ENCODE data around the gene CDC42EP5. TPM values are rescaled to one million over a fixed set of nuclear protein-coding genes. Genes with fewer than 3 reads are reported as not detected.

The CDC42EP5 gene
- 85.0 TPM for polyA plus RNA-seq (2013, experiment 1 of 2)
- 94.3 TPM for polyA plus RNA-seq (2013, experiment 2 of 2)

DNA sequence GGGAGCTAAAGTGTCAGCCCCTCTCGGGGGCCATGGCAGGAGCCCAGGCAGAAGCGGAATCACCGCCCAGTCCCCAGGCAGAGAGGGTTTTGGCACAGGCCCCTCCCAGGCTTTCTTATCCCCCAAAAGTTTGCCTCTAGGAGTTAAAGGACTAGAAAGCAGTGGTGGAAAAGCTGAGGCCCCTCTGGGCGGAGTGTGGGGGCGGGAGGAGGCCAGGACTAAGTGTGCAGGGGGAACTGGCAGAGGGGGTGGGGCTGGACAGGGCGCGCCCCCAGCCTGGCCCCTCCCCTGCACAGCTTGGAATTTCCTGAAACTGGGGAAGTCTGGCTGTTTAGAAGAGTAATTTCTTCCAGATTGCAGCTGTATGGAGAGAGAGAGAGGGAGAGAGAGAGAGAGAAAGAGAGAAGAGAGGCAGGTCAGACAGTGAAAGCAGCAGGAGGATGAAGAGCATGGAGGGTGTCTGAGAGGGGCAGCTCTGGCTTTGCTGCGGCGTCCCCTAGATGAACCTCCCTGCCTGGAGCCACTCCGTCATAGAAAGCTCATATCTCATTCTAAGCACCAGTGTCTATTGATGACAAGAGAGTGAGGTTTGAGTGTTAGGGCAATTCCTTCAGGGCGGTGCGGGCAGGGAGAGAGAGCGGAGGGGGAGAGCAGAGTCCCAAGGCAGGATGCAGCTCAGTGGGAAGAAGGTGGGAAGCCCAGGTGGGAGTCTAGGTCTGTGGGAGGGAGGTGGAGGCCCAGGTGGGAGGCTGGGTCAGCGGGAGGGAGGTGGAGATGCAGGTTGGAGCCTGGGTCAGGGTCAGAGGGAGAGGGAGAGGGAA, at the start of gene CDC42EP5:
CDC42EP5 (minus strand) TSS at position 226 of the 821 bp plus-strand sequence. CDS start 7,749 bp downstream, outside the sequence.
- Histone ChIP-seq H3K4me3 (ENCODE audit: insufficient read depth in 1 of 2, low read depth in 1 of 2, low read length in 2 of 2) (peak within 1 kb of the TSS; percentile 60 to 73), H3K36me3 (ENCODE audit: control insufficient read depth in 1 of 2, insufficient read depth in 2 of 2, low read depth in 1 of 2, low read length in 2 of 2) (no peaks in the 10 kb centered on the region), H2AFZ (ENCODE audit: low read depth, low read length) (peak within 1 kb of the TSS; percentile 20), H3K27me3 (ENCODE audit: control insufficient read depth in 1 of 2, insufficient read depth in 1 of 2, low read length in 2 of 2) (peaks cover 12 to 22% of the 10 kb centered on the region in 2 experiments), H3K18ac (ENCODE audit: low read depth in 1 of 2, low read length in 2 of 2) (peak within 1 kb of the TSS; percentile 84 to 86), H3K23ac (ENCODE audit: low read length in 2 of 2) (peak within 1 kb of the TSS in 1 of 2 experiments; percentile 64), H3K4ac (ENCODE audit: low read depth in 1 of 2, low read length in 2 of 2) (peak within 1 kb of the TSS; percentile 61 to 92), H3K27ac (ENCODE audit: low read length, poor library complexity, severe bottlenecking) (peak within 1 kb of the TSS; percentile 9), H3K79me1 (replicated peaks; ENCODE audit: low read length, poor library complexity, severe bottlenecking) (no peaks in the 10 kb centered on the region), H3K9me3 (ENCODE audit: control insufficient read depth, low read length) (no peaks in the 10 kb centered on the region), H2BK15ac (ENCODE audit: low read depth, poor library complexity, severe bottlenecking) (peak within 1 kb of the TSS; percentile 83), H4K91ac (ENCODE audit: low read length) (peak within 1 kb of the TSS; percentile 79), H3K14ac (ENCODE audit: low read length in 2 of 2) (peak within 1 kb of the TSS in 1 of 2 experiments; percentile 82), H2BK12ac (ENCODE audit: low read length in 2 of 2) (peak within 1 kb of the TSS; percentile 29 to 50), H2BK5ac (ENCODE audit: low read depth, low read length, poor library complexity, severe bottlenecking) (no peak within 1 kb of the TSS), H3K9ac (ENCODE audit: low read length) (peak within 1 kb of the TSS; percentile 73), H4K8ac (ENCODE audit: low read length) (peak within 1 kb of the TSS; percentile 91), H2BK120ac (ENCODE audit: low read depth, low read length) (peak within 1 kb of the TSS; percentile 91), H3K4me1 (ENCODE audit: control insufficient read depth, insufficient read depth, low read depth, low read length) (peaks cover 18% of the 10 kb centered on the region), H3K4me2 (ENCODE audit: low read length, poor library complexity, severe bottlenecking) (peak within 1 kb of the TSS; percentile 76), H2AK5ac (ENCODE audit: low read length, severe bottlenecking) (no peak within 1 kb of the TSS)
- 12% methylated on average over 13 of the region's 14 CpGs for WGBS
- DNase-seq = peak; percentile 92

- no peak overlapping the region for H3K4me3 ChIP-seq (ENCODE audit: insufficient read depth in 1 of 2, low read depth in 1 of 2, low read length in 2 of 2)
- no peaks in the 10 kb centered on the region for H3K36me3 ChIP-seq (ENCODE audit: control insufficient read depth in 1 of 2, insufficient read depth in 2 of 2, low read depth in 1 of 2, low read length in 2 of 2)
- no peak overlapping the region for H2BK5ac ChIP-seq (ENCODE audit: low read depth, low read length, poor library complexity, severe bottlenecking)
- H3K27ac ChIP-seq (ENCODE audit: low read length, poor library complexity, severe bottlenecking) = no peak overlapping the region
- no peaks in the 10 kb centered on the region for H3K79me1 ChIP-seq (replicated peaks; ENCODE audit: low read length, poor library complexity, severe bottlenecking)
- no peak overlapping the region for H2AK5ac ChIP-seq (ENCODE audit: low read length, severe bottlenecking)
- H3K9me3 ChIP-seq (ENCODE audit: control insufficient read depth, low read length) = peaks cover 6% of the 10 kb centered on the region
- H4K91ac ChIP-seq (ENCODE audit: low read length) = no peak overlapping the region
- no peak overlapping the region for H3K4ac ChIP-seq (ENCODE audit: low read depth in 1 of 2, low read length in 2 of 2)
- H2BK15ac ChIP-seq (ENCODE audit: low read depth, poor library complexity, severe bottlenecking) = no peak overlapping the region
- H2BK120ac ChIP-seq (ENCODE audit: low read depth, low read length) = no peak overlapping the region
- H4K8ac ChIP-seq (ENCODE audit: low read length) = no peak overlapping the region
- 72% methylated on average over 5 of the region's 6 CpGs for WGBS
- no peak overlapping the region for H3K4me2 ChIP-seq (ENCODE audit: low read length, poor library complexity, severe bottlenecking)
- H3K18ac ChIP-seq (ENCODE audit: low read depth in 1 of 2, low read length in 2 of 2) = no peak overlapping the region
- H3K9ac ChIP-seq (ENCODE audit: low read length) = no peak overlapping the region
- no peaks in the 10 kb centered on the region for H3K4me1 ChIP-seq (ENCODE audit: control insufficient read depth, insufficient read depth, low read depth, low read length)
- H2AFZ ChIP-seq (ENCODE audit: low read depth, low read length) = no peak overlapping the region
- no peak overlapping the region for H2BK12ac ChIP-seq (ENCODE audit: low read length in 2 of 2)
- no peak for DNase-seq
- no peak overlapping the region for H3K23ac ChIP-seq (ENCODE audit: low read length in 2 of 2)
- H3K27me3 ChIP-seq (ENCODE audit: control insufficient read depth in 1 of 2, insufficient read depth in 1 of 2, low read length in 2 of 2) = no peaks in the 10 kb centered on the region
- no peak overlapping the region for H3K14ac ChIP-seq (ENCODE audit: low read length in 2 of 2)
Observed at GRCh38 chr19:54521860-54522513, 48.9 kb upstream of the CDC42EP5 start.

DNA sequence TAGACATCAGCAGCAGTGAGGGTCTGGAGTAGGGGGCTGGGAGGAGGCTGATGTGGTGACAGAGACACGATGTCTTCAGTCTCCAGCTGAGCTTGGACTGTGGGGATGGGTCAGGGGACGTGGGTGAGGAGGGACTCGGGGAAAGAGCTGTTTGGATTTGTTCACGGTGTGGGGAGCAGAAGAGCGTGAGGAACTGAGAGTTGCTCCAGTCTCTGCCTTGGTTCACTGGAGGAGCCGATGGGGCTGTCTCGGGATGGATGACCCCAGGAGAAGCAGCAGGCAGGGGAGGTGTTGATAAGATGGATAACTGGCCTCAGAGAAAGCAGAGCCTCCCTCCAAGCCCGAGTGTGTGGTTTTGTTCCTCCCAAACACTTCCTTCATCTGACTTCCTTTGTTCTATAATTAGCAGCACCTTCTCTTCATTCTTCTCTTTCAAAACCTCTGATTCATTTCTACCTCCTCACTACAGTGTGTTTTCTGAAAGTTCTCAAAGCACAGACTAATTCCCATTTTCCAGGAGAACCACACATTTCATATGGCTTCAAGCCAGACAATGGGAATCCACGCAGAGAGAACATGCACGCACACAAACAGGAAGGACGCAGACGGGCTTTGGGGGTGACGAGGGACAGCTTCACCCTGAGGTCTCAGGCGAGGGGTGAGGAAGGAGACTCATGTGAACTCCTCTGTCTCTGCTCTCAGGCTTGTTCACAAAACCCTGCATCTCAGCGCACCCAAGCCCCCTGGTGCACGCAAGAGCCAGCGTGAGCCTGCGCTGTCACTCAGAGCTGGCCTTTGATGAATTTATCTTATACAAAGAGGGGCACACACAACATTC, 48.1 kb upstream of the CDC42EP5 start:
- H2AFZ ChIP-seq (ENCODE audit: low read depth, low read length) = no peak overlapping the region
- no peak overlapping the region for H3K18ac ChIP-seq (ENCODE audit: low read depth in 1 of 2, low read length in 2 of 2)
- WGBS = 65% methylated on average over 15 of the region's 18 CpGs

More for the DNA sequence above, 48.1 kb upstream of the CDC42EP5 start:
- no peak overlapping the region for H3K9ac ChIP-seq (ENCODE audit: low read length)
- H2BK12ac ChIP-seq (ENCODE audit: low read length in 2 of 2) = no peak overlapping the region
- no peak overlapping the region for H2BK5ac ChIP-seq (ENCODE audit: low read depth, low read length, poor library complexity, severe bottlenecking)
- no peak overlapping the region for H2BK120ac ChIP-seq (ENCODE audit: low read depth, low read length)
- no peak overlapping the region for H3K4me3 ChIP-seq (ENCODE audit: insufficient read depth in 1 of 2, low read depth in 1 of 2, low read length in 2 of 2)
- H3K27me3 ChIP-seq (ENCODE audit: control insufficient read depth in 1 of 2, insufficient read depth in 1 of 2, low read length in 2 of 2) = no peaks in the 10 kb centered on the region
- no peak for DNase-seq
- H3K79me1 ChIP-seq (replicated peaks; ENCODE audit: low read length, poor library complexity, severe bottlenecking) = no peaks in the 10 kb centered on the region
- no peak overlapping the region for H3K23ac ChIP-seq (ENCODE audit: low read length in 2 of 2)
- no peaks in the 10 kb centered on the region for H3K9me3 ChIP-seq (ENCODE audit: control insufficient read depth, low read length)
- no peaks in the 10 kb centered on the region for H3K4me1 ChIP-seq (ENCODE audit: control insufficient read depth, insufficient read depth, low read depth, low read length)
- H4K8ac ChIP-seq (ENCODE audit: low read length) = no peak overlapping the region
- no peaks in the 10 kb centered on the region for H3K36me3 ChIP-seq (ENCODE audit: control insufficient read depth in 1 of 2, insufficient read depth in 2 of 2, low read depth in 1 of 2, low read length in 2 of 2)
- H2BK15ac ChIP-seq (ENCODE audit: low read depth, poor library complexity, severe bottlenecking) = no peak overlapping the region
- H3K4ac ChIP-seq (ENCODE audit: low read depth in 1 of 2, low read length in 2 of 2) = no peak overlapping the region
- no peak overlapping the region for H3K27ac ChIP-seq (ENCODE audit: low read length, poor library complexity, severe bottlenecking)
- no peak overlapping the region for H4K91ac ChIP-seq (ENCODE audit: low read length)
- no peak overlapping the region for H3K14ac ChIP-seq (ENCODE audit: low read length in 2 of 2)
- H2AK5ac ChIP-seq (ENCODE audit: low read length, severe bottlenecking) = no peak overlapping the region
- no peak overlapping the region for H3K4me2 ChIP-seq (ENCODE audit: low read length, poor library complexity, severe bottlenecking)

All from mesenchymal stem cell (in vitro differentiated cells and primary cell).